Kidney (tissue), 14 donors: Measurements from ENCODE around the gene AGRN. TPM values are rescaled to one million over a fixed set of nuclear protein-coding genes. Genes with fewer than 3 reads are reported as not detected.

ENCODE experiments used
- DNase-seq, 5 donors: peaks; one replicate each; pipeline ENCODE4 v3.0.0-alpha.2; 2013 to 2020
- FAIRE-seq: peaks from 2 replicates; lab custom pipeline; 2012; peaks lifted over from hg19 to GRCh38; lab: Jason Lieb, UNC
- H3K27ac ChIP-seq, 2 donors: one replicate each; pipeline ENCODE4 v1.7.0; 2013; ENCODE audit warnings: low read depth in 2 of 2, low read length in 2 of 2, inconsistent platforms in 1 of 2
- H3K27me3 ChIP-seq: one replicate; pipeline ENCODE4 v1.7.1; 2013; ENCODE audit warnings: low read length, inconsistent platforms; ENCODE audit not compliant: control insufficient read depth, insufficient read depth
- H3K36me3 ChIP-seq, 3 donors: one replicate each; pipeline versions ENCODE4 v1.7.0 to v1.7.1; 2013; ENCODE audit warnings: low read length in 3 of 3, control low read depth in 1 of 3, inconsistent platforms in 1 of 3; ENCODE audit not compliant: insufficient read depth in 3 of 3, control insufficient read depth in 2 of 3
- H3K4me1 ChIP-seq, 3 donors: one replicate each; pipeline versions ENCODE4 v1.7.0 to v1.7.1; 2013; ENCODE audit warnings: low read length in 3 of 3, inconsistent platforms in 1 of 3, low read depth in 1 of 3; ENCODE audit not compliant: control insufficient read depth in 2 of 3, insufficient read depth in 2 of 3
- H3K4me3 ChIP-seq, 3 donors: one replicate each; pipeline versions ENCODE4 v1.7.0 to v1.8.1; 2013; ENCODE audit warnings: low read length in 3 of 3, control low read depth in 1 of 3, inconsistent platforms in 1 of 3
- H3K9ac ChIP-seq, 3 donors: one replicate each; pipeline versions ENCODE4 v1.7.0 to v1.7.1; 2013; ENCODE audit warnings: low read length in 3 of 3, control low read depth in 1 of 3, inconsistent platforms in 1 of 3
- H3K9me3 ChIP-seq, 3 donors: one replicate each; pipeline versions ENCODE4 v1.7.0 to v1.7.1; 2013; ENCODE audit warnings: low read length in 3 of 3, control low read depth in 1 of 3, inconsistent platforms in 1 of 3; ENCODE audit not compliant: control insufficient read depth in 2 of 3, insufficient read depth in 1 of 3
- intact Hi-C: fragments of 100-400 bp; cut with DNase I; formaldehyde crosslinking; loops from one replicate; pipeline ENCODE4 v1.11.1; 2022
- polyA plus RNA-seq: library from polyadenylated mRNA; stranded (reverse); fragments of 350-450 nt; fragmentation: Illumina TruSeq; extraction: RNeasy Lipid Tissue Mini Kit (QIAGEN cat#74804); gene quantifications from one replicate; pipeline ENCODE4 v1.2.3, GENCODE V29; 2014; ENCODE audit warnings: low read depth, low replicate concordance; ENCODE audit not compliant: insufficient read depth
- total RNA-seq: library from RNA; stranded (reverse); fragmentation: NEBNext Ultra II Directional; extraction: Animal tissue kit (Norgen Biotek cat#: 25700); gene quantifications from one replicate; pipeline ENCODE4 v1.2.1, GENCODE V29; 2021
- TF ChIP-seq, protein P1 (sequence below): IDR thresholded peaks from 3 replicates; pipeline ENCODE4 v1.5.1; 2012; ENCODE audit warnings: mild to moderate bottlenecking, moderate library complexity, borderline replicate concordance; ENCODE audit not compliant: insufficient read depth; ENCODE audit errors: extremely low read depth
- donor health status: control.
- donor health status: control.
- donor health status: control.
- donor health status: control.
- donor health status: control.
- donor health status: DM: yes; HTN: yes; CAD: no.
- donor health status: Normal renal cell carcinoma (clear cell type).

Gene AGRN
- total and polyA plus RNA-seq, 2 donors from 2014 or later = 78.5 to 261 TPM

DNA sequence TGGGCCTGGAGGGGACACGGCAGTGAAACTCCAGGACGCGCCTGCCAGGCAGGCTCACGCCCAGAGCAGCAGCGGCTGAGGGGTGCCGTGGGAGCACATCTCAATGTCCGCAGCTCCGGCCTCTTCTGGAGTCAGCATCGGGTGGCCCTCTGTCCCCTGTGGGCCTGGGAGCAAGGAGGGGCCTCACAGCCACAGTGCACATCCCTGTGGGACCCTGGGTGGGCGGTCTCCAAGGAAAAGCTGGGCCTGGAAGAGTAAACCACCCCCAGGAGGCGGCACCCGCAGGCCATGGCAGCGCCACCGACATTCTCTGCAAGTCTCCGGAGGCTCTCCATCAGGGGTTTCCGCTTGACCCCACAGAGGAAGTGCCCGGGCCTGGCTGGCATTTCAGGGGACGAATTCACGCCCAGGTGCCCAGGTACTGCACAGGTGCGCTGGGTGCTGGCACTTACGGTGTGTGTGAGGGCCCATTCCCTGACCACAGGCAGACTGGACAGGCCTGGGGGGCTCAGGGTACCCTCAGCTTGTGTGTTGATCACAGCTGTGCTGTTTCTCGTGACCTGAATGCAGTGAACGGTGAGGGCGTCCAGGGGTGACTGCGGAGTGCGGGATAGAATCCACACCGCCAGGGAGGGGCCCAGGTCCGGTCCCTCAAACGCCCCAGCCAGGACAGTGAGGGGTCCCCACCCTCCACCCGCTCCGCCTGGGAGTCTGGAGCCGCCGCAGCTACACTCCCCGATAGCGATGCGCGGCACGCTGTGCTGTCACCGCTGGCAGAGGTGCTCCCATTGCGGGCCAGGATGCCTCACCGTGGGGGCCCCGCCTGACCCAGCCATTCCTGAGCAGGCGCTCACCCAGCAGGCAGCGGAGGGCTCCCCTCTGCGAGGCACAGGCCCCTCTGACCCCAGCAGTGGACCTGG, 70.8 kb downstream of the AGRN start:
- FAIRE-seq = no peak

DNA sequence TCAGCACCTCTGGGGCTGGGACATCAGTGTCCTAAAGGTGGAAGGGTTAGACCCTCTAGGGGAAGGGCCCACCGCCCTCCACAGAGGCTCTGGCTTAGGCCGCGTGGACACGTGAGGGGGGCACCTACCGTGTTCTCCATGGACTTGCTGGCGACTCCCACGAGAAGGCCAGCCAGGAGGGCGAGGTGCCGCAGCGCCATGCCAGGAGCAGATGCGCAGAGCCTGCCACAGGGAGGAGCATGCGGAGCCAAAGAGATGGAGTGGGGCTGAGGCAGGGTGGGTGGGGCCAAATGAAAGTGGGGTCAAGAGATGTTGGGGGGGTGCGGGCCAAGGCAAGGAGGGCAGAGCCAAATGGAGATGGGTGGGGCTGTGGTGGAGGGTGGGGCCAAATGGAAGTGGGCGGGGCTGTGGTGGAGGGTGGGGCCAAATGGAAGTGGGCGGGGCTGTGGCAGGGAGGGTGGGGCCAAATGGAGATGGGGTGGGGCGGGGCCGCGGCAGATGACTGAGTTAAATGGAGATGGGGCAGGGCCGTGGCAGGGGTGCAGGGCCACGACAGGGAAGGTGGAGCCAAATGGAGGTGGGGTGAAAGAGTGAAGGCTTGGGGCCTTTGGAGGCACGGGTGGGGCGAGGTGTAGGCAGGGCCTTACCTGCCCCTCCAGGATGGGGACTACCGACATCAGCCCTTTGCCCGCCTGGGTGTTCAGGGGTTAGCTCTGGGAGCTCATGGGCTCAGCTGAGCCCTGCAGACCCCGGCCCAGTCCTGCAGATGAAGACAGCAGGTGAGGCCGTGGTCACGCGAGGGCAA, 71.6 kb downstream of the AGRN start:
- Histone ChIP-seq H3K27me3 (no peaks in the 10 kb centered on the region), H3K9ac (no peak overlapping the region), H3K4me3 (no peak overlapping the region), H3K4me1 (no peaks in the 10 kb centered on the region), H3K9me3 (no peaks in the 10 kb centered on the region), H3K27ac (no peak overlapping the region), H3K36me3 (no peaks in the 10 kb centered on the region)
- TF ChIP-seq, protein P1, sequence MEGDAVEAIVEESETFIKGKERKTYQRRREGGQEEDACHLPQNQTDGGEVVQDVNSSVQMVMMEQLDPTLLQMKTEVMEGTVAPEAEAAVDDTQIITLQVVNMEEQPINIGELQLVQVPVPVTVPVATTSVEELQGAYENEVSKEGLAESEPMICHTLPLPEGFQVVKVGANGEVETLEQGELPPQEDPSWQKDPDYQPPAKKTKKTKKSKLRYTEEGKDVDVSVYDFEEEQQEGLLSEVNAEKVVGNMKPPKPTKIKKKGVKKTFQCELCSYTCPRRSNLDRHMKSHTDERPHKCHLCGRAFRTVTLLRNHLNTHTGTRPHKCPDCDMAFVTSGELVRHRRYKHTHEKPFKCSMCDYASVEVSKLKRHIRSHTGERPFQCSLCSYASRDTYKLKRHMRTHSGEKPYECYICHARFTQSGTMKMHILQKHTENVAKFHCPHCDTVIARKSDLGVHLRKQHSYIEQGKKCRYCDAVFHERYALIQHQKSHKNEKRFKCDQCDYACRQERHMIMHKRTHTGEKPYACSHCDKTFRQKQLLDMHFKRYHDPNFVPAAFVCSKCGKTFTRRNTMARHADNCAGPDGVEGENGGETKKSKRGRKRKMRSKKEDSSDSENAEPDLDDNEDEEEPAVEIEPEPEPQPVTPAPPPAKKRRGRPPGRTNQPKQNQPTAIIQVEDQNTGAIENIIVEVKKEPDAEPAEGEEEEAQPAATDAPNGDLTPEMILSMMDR = no peak
- intact Hi-C loops = no loop called here
- FAIRE-seq (no peak), DNase-seq (peak in 2 of 5 donors; percentile 52 to 66)

More for the DNA sequence above, 70.8 kb downstream of the AGRN start:
- TF ChIP-seq, protein P1 = no peak
- peak in 3 of 5 donors; percentile 39 to 71 (median 59) for DNase-seq
- Histone ChIP-seq H3K4me1 (no peaks in the 10 kb centered on the region), H3K27me3 (no peaks in the 10 kb centered on the region), H3K27ac (no peak overlapping the region), H3K4me3 (no peak overlapping the region), H3K9ac (no peak overlapping the region), H3K9me3 (no peaks in the 10 kb centered on the region), H3K36me3 (no peaks in the 10 kb centered on the region)
- intact Hi-C loops = no loop called here

DNA sequence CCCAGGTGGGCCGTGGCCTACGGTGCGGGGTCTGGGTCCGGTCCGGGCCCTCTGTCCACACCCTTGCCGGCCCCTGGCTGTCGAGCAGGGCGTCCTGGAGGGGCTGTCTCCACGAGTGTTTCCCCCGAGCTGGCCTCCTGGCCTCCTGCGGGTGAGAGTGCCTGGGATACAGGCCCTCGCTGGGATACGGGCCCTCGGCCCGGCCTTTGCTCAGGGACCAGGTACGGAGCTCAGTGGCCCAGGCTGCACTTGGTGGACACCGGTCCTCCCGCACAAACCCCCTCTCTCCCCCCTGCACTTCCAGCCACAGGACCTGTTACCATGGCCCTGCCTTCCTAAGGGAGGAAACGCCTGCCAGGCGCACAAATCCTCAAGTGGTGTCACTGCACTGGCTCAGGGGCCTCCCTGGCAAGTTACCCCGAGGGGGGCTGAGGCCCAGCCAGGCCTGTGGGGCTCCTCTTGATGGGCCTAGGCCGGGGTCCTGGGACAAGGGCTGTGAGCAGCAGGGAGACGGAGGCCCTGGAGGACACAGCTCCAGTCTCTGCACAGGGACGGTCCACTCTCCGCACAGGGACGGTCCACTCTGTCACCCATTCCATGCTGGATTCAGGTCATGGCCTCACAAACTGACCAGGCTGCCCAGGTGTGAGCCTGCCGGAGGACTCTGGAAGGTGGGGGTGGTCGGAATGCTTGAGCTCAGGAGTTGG, 72.4 kb downstream of the AGRN start:
- no peaks in the 10 kb centered on the region for H3K36me3 ChIP-seq
- DNase-seq (peak in 1 of 5 donors; percentile 73), FAIRE-seq (no peak)
- no peak overlapping the region for H3K9ac ChIP-seq
- intact Hi-C loops = no loop called here
- H3K27ac ChIP-seq = no peak overlapping the region
- H3K9me3 ChIP-seq = no peaks in the 10 kb centered on the region
- no peaks in the 10 kb centered on the region for H3K4me1 ChIP-seq
- H3K4me3 ChIP-seq = no peak overlapping the region
- no peaks in the 10 kb centered on the region for H3K27me3 ChIP-seq
- TF ChIP-seq, protein P1 = no peak
